Keratinocyte (primary cell): Measurements from ENCODE around the gene STAC2. TPM values are rescaled to one million over a fixed set of nuclear protein-coding genes. Genes with fewer than 3 reads are reported as not detected.

Experiments
- DNase-seq: peaks from one replicate; pipeline ENCODE4 v3.0.0-alpha.2; 2011; ENCODE audit warnings: low read depth, missing footprints, low spot score
- FAIRE-seq: peaks from 2 replicates; lab custom pipeline; 2011; peaks lifted over from hg19 to GRCh38; lab: Jason Lieb, UNC
- H2AFZ ChIP-seq: 2 replicates; pipeline ENCODE4 v1.6.0; 2012; ENCODE audit warnings: low read length, control low read depth, inconsistent platforms; ENCODE audit not compliant: control insufficient read depth
- H3K27ac ChIP-seq: 2 replicates; pipeline ENCODE4 v1.5.1; 2011; ENCODE audit warnings: low read length; ENCODE audit not compliant: control insufficient read depth, insufficient read depth
- H3K27me3 ChIP-seq: 3 replicates; pipeline ENCODE4 v1.6.0; 2011; ENCODE audit warnings: low read length; ENCODE audit not compliant: control insufficient read depth, insufficient read depth; ENCODE audit errors: extremely low read depth
- H3K36me3 ChIP-seq, 2 experiments: 2 replicates in 1 of 2; 3 replicates in 1 of 2; pipeline ENCODE4 v1.5.1; 2011; ENCODE audit warnings: low read length in 2 of 2, mild to moderate bottlenecking in 1 of 2; ENCODE audit not compliant: control insufficient read depth in 2 of 2, insufficient read depth in 2 of 2; ENCODE audit errors: extremely low read depth in 1 of 2
- H3K4me1 ChIP-seq: 3 replicates; pipeline ENCODE4 v1.5.1; 2011; ENCODE audit warnings: low read length; ENCODE audit not compliant: control insufficient read depth, insufficient read depth; ENCODE audit errors: extremely low read depth
- H3K4me2 ChIP-seq: 3 replicates; pipeline ENCODE4 v1.6.0; 2011; ENCODE audit warnings: low read depth, low read length; ENCODE audit not compliant: control insufficient read depth, insufficient read depth; ENCODE audit errors: extremely low read depth
- H3K4me3 ChIP-seq, 3 experiments: fragments of 200-600 bp in 1 of 3; sonication (generic) in 1 of 3; 2 replicates in 2 of 3; 3 replicates in 1 of 3; pipeline ENCODE4 v1.5.1; 2011 to 2016; ENCODE audit warnings: low read length in 3 of 3, mild to moderate bottlenecking in 3 of 3, control low read depth in 2 of 3, inconsistent platforms in 1 of 3, low read depth in 1 of 3, mixed read lengths in 1 of 3, mixed run types in 1 of 3, moderate library complexity in 1 of 3; ENCODE audit not compliant: control insufficient read depth in 2 of 3, insufficient read depth in 2 of 3; ENCODE audit errors: extremely low read depth in 1 of 3
- H3K79me2 ChIP-seq: 2 replicates; pipeline ENCODE4 v1.6.0; 2012; ENCODE audit warnings: low read length; ENCODE audit not compliant: control insufficient read depth, insufficient read depth
- H3K9ac ChIP-seq: 3 replicates; pipeline ENCODE4 v1.6.0; 2011; ENCODE audit warnings: low read length; ENCODE audit not compliant: control insufficient read depth, insufficient read depth; ENCODE audit errors: extremely low read depth
- H3K9me1 ChIP-seq: 3 replicates; pipeline ENCODE4 v1.6.0; 2011; ENCODE audit warnings: low read length; ENCODE audit not compliant: control insufficient read depth, insufficient read depth; ENCODE audit errors: extremely low read depth
- H3K9me3 ChIP-seq: 2 replicates; pipeline ENCODE4 v1.5.1; 2012; ENCODE audit warnings: low read depth, low read length; ENCODE audit not compliant: control insufficient read depth
- H4K20me1 ChIP-seq: 3 replicates; pipeline ENCODE4 v1.6.0; 2011; ENCODE audit warnings: low read length; ENCODE audit not compliant: control insufficient read depth, insufficient read depth; ENCODE audit errors: extremely low read depth
- EZH2 ChIP-seq: IDR thresholded peaks from one replicate; pipeline ENCODE4 v1.6.1; 2012; ENCODE audit warnings: inconsistent platforms, mild to moderate bottlenecking, low read length, moderate library complexity
- dilution Hi-C: fragments of 300-500 bp; cut with MboI; formaldehyde crosslinking; loops from one replicate; pipeline ENCODE4 v1.7.0; 2020; ENCODE audit warnings: low sequenced_read_pairs; ENCODE audit not compliant: extremely low pct_ligation_motif_present
- polyA plus RNA-seq, 5 experiments: library from polyadenylated mRNA; depleted of rRNA in 3 of 5; stranded (reverse) in 3 of 5; stranded (forward) in 1 of 5; unstranded in 1 of 5; fragments of >200 nt; gene quantifications; 1 replicate in 1 of 5; 2 replicates in 3 of 5; 3 replicates in 1 of 5; pipeline versions ENCODE4 v1.2.1 to v1.2.3, GENCODE V29; 2011 to 2012; ENCODE audit warnings: missing spikeins in 2 of 5, low read depth in 1 of 5, low replicate concordance in 1 of 5
- TF ChIP-seq, protein P1 (sequence below), 3 experiments: IDR thresholded peaks in 1 of 3; conservative IDR thresholded peaks in 1 of 3; optimal IDR thresholded peaks in 1 of 3; 2 replicates in 2 of 3; 3 replicates in 1 of 3; pipeline versions ENCODE3 to v1.5.1; 2011; ENCODE audit warnings: low read length in 3 of 3, mild to moderate bottlenecking in 3 of 3, moderate library complexity in 2 of 3, control low read depth in 1 of 3, inconsistent platforms in 1 of 3; ENCODE audit not compliant: insufficient read depth in 2 of 3; ENCODE audit errors: extremely low read depth in 1 of 3

Gene STAC2
- polyA plus RNA-seq, 1 donor (not counting 4 experiments of a cell fraction or from before 2014, with no cell fraction given), result not detected

DNA sequence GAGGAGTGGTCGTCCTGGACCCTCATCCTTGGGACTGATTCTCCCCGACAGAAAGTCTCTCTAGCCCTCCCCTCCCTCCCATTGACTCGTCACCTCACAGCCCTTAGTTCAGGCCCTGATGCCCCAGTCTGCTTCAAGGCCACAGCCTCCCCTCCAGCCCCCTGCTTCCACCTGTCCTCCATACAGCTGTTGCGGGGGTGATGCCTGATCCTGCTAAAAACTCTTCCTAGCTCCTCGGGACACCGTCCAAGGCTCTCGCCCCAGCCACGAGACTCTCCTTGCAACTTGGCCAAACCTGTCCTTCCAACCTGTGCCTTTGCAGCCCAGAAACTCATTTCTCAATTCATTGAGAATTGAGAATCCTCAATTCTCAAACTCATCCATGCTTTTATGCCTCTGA is 6.8 kb downstream of the STAC2 start:
- no peak overlapping the region for H3K9ac ChIP-seq
- H3K27me3 ChIP-seq, result peaks cover 35% of the 10 kb centered on the region
- H3K79me2 ChIP-seq, result no peaks in the 10 kb centered on the region
- no peaks in the 10 kb centered on the region for H3K4me1 ChIP-seq
- no peaks in the 10 kb centered on the region for H3K36me3 ChIP-seq
- no peak overlapping the region for H3K4me3 ChIP-seq
- no peak overlapping the region for H3K27ac ChIP-seq
- no peaks in the 10 kb centered on the region for H4K20me1 ChIP-seq
- DNase-seq (no peak), FAIRE-seq (no peak)
- dilution Hi-C loops, result no loop called here
- peak; percentile 17 for TF ChIP-seq EZH2
- TF ChIP-seq, protein P1, sequence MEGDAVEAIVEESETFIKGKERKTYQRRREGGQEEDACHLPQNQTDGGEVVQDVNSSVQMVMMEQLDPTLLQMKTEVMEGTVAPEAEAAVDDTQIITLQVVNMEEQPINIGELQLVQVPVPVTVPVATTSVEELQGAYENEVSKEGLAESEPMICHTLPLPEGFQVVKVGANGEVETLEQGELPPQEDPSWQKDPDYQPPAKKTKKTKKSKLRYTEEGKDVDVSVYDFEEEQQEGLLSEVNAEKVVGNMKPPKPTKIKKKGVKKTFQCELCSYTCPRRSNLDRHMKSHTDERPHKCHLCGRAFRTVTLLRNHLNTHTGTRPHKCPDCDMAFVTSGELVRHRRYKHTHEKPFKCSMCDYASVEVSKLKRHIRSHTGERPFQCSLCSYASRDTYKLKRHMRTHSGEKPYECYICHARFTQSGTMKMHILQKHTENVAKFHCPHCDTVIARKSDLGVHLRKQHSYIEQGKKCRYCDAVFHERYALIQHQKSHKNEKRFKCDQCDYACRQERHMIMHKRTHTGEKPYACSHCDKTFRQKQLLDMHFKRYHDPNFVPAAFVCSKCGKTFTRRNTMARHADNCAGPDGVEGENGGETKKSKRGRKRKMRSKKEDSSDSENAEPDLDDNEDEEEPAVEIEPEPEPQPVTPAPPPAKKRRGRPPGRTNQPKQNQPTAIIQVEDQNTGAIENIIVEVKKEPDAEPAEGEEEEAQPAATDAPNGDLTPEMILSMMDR (optimal IDR thresholded peaks at IDR 0.05 in 1 of 3, IDR thresholded peaks at IDR 0.05 in 1 of 3, conservative IDR thresholded peaks at IDR 0.05 in 1 of 3; ENCODE audit: extremely low read depth in 1 of 3, insufficient read depth in 2 of 3, low read length in 3 of 3), result no peak
- H3K9me3 ChIP-seq, result no peaks in the 10 kb centered on the region
- no peak overlapping the region for H3K4me2 ChIP-seq
- no peak overlapping the region for H2AFZ ChIP-seq
- H3K9me1 ChIP-seq, result no peaks in the 10 kb centered on the region

GRCh38 chr17:39217734-39218369 is 7.9 kb downstream of the STAC2 start:
- no peak overlapping the region for H2AFZ ChIP-seq
- no peaks in the 10 kb centered on the region for H3K4me1 ChIP-seq
- no peak for DNase-seq
- no peak overlapping the region for H3K27ac ChIP-seq
- TF ChIP-seq, protein P1 (optimal IDR thresholded peaks at IDR 0.05 in 1 of 3, IDR thresholded peaks at IDR 0.05 in 1 of 3, conservative IDR thresholded peaks at IDR 0.05 in 1 of 3; ENCODE audit: extremely low read depth in 1 of 3, insufficient read depth in 2 of 3, low read length in 3 of 3), result no peak
- TF ChIP-seq EZH2, result no peak
- H3K4me3 ChIP-seq, result no peak overlapping the region
- H3K36me3 ChIP-seq, result no peaks in the 10 kb centered on the region
- H4K20me1 ChIP-seq, result no peaks in the 10 kb centered on the region
- peaks cover 30% of the 10 kb centered on the region for H3K27me3 ChIP-seq
- no peak overlapping the region for H3K9ac ChIP-seq
- no peak for FAIRE-seq
- no peaks in the 10 kb centered on the region for H3K79me2 ChIP-seq
- H3K4me2 ChIP-seq, result no peak overlapping the region
- H3K9me1 ChIP-seq, result no peaks in the 10 kb centered on the region
- no peaks in the 10 kb centered on the region for H3K9me3 ChIP-seq
- dilution Hi-C loops, result no loop called here
